GM15510 (cell line): ENCODE data around the gene TTYH3.

Source experiments
- POLR2A ChIP-seq: IDR thresholded peaks from 3 replicates; pipeline ENCODE4 v1.6.1; 2011; ENCODE audit warnings: borderline replicate concordance; ENCODE audit not compliant: insufficient read length; ENCODE audit errors: extremely low read depth

TTYH3 gene

DNA sequence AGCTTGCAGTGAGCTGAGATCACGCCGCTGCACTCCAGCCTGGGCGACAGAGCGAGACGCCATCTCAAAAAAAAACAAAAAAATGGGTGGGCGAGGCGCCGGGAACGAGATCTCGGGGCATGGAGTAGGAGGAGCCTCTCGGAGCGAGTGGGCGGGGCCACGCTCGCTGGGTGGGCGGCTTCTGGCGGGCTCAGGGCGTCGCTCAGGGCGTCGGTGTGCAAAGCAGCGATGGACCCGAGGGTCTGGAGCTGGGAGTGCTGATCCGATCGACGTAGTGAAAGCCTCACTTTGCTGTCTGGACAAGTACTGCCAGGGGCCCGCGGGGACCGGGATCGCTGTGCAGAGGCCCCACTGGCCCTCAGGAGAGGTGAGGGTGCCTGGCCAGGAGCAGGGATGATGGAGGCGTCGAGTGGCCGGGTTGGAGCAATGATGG lies 33.6 kb downstream of the TTYH3 start:
- no peak for TF ChIP-seq POLR2A

DNA sequence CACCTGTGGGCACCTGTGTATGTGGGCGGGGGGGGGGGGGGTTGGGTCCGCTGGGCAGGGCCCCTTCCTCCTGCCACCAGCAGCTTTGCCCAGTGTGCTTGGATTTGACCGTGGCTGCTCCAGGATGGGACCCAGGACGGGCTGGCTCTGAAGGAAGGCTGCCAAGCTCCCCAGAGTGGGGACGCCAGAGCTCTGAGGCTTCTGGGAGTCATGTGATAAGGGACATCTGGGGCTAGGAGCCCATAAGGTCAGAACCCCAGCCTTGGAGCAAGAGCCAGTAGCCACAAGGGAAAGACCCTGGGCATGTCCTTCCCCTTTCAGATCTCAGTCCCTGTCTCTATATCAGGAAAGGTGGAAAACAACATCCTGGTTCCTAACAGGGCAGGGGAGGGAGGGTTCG lies 34.4 kb downstream of the TTYH3 start:
- TF ChIP-seq POLR2A, result no peak

DNA sequence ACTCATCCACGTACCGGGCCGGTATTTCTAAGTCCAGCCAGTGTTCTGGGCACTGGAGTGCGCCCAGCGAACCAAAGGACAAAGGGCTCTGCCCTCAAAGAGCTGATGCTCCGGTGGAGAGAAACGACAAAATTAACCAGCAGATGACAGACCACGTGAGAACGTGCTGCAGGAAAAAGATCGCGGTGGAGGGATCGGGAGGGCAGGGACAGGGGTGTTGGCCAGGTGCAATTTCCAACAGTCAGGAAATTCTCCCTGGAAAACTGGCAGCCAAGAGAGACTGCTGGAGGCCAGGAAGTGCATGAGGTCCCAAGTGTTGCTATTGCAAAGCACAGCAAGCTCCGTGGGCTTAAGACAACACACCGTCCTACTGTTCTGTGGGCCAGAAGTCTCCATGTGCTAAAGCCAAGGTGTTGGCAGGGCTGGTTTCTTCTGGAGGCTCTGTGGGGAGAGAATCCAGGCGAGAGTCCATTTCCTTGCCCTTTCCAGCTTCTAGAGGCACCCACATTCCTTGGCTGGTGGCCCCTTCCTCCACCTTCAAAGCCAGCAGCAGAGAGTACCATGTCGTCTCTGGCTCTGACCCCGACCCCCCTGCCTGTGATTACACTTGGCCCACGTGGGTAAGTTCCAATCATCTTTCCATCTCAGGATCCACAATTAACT lies 34.9 kb downstream of the TTYH3 start:
- no peak for TF ChIP-seq POLR2A

- no peak for TF ChIP-seq POLR2A
Measured at GRCh38 chr7:2667843-2668242, 36.1 kb downstream of the TTYH3 start.

- no peak for TF ChIP-seq POLR2A
Measured at GRCh38 chr7:2668401-2668800, 36.6 kb downstream of the TTYH3 start.

DNA sequence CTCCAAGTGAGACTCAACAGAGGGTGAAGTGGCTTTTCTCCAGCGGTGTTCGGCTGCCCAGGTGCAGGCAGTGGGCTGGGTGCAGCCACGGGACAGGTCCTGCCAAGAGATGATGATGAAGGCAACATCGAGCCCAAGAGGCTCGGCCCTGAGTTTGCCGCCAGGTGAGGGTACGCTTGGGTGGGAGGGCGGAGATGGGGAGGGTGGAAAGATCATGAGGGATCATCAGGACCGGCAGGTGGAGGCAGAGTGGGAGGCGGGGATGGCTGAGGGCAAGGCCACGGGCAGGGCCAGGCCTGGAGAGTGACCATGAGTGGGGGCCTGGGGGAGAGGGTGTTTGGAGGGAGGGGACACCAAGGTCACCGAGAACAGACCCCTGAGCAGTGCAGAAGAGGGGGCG lies 38.4 kb downstream of the TTYH3 start:
- no peak for TF ChIP-seq POLR2A

GRCh38 chr7:2670720-2671391 lies 39.1 kb downstream of the TTYH3 start:
- TF ChIP-seq POLR2A, result no peak

DNA sequence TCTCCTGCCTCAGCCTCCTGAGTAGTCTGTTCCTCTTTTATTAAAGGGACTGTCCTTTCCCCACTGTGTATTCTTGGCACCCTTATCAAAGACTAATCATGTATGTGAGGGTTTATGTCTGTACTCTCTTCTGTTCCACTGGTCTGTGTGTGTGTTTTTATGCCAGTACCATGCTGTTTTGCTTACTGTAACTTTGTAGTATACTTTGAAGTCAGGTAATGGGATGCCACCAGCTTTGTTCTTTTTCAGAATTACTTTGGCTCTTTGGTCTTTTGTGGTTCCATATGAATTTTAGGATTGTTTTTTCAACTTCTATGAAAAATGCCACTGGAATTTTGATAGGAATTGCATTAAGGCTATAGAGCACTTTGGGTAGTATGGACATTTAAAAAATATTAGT lies 42.1 kb downstream of the TTYH3 start:
- no peak for TF ChIP-seq POLR2A

DNA sequence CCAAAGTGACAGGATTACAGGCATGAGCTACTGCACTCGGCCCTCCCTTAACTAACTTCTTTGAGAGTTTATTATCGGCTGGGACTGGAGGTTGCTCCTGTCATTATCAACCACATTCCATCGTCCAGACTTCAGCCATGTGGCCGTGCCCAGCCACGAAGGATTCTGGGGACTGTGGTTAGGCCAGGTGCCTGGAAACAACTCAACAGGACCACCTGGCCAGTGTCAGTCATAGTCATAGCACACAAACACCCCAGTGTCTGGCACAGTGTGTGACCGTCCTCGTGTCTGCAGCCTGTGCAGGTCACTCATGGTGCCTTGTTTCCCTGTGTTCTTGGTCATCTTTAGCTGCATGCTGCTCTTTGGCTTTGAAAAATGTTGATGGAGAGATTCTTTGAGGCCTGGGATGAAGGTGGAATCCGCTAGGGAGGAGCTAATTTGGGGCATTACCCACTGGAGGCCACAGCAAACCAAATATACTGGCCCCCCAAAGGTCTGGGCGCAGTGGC lies 43.5 kb downstream of the TTYH3 start:
- TF ChIP-seq POLR2A, result no peak

DNA sequence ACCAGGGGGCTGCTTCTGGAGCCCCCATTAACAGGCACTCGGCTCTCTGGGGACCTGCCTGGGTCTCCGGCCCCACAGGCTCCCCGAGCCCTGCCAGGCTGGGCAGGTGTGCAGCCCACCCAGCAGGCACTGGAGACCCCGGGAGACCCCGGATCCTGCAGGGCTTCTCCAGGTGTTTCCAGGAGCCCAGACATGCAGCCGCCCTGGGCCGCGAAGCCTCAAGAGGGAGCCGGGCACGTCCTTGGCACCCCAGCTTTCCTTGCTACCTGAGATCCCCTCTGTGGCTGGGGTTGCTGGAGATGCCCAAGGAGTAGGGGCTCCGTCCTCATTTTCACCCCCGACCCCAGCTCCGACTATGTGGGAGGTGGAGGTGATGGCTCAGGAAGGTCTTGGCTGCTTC lies 48.5 kb downstream of the TTYH3 start:
- no peak for TF ChIP-seq POLR2A

DNA sequence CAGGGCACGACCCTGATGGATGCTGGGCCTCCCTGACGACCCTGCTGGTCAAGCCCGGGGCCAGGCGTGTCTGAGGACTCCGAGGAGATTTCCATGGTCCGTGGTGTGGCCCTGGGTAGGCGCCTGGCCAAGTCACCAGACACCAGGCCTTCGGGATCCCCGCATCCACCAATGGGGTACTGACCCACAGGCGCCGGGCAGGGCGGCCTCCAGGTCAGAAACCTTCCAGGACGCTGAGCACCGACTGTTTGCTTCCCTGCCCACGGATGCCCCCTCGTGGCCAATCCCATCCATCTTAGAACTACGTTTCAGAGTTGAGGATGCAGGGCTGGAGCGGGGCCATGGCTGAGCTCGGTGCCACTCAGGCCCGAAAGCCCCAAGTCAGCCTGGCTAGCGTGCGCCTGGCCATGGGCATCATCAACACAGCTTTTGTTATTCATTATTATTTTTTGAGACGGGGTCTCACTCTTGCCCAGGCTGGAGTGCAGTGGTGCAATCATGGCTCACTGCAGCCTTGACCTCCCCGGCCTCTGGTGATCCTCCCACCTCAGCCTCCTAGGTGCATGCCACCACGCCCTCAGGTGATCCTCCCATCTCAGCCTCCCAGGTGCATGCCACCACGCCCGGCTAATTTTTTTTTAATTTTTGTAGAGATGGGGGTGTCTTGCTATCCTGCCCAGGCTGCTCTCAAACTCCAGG lies 49.2 kb downstream of the TTYH3 start:
- TF ChIP-seq POLR2A, result no peak

DNA sequence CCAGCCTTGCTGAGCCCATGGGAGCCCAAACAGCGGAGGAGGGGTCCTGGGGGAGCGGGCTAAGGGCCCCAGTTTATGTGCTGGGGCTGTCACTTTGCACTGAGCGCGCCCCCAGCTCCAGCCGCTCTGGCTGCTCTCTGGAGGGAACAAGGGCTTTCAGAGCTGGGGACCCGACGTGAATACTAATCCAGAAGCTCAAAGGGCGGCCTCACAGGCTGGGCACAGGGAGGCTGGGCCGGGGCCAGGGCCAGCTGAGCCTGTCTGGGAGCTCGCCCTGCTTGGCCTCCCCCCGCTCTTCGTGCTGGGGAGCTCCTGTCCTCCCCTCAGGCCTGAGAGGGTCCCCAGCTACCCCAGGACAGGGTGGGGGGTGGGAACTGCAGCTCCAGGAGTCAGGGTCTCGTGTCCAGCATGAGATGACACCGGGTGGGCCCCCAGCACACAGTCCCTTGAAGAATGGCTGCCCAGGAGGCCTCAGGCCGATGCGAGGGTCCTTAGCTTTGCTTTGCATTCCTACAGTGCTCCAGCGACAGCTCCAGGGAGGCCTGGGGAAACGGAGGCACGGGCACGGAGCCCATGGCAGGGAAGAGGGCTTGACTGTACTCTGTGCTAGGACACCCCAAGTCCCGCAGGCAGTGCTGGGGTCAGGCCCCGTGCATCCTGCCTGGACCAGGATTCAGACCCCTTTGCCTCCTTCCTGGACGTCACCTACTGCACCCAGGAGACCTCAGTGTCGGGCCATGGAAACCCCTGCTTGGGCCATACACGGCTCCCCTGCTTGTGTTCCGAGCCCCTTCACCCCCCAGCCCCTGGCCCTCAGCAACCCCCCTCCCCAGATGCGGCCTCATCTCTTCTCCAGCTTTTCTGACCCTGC lies 50.4 kb downstream of the TTYH3 start:
- no peak for TF ChIP-seq POLR2A

DNA sequence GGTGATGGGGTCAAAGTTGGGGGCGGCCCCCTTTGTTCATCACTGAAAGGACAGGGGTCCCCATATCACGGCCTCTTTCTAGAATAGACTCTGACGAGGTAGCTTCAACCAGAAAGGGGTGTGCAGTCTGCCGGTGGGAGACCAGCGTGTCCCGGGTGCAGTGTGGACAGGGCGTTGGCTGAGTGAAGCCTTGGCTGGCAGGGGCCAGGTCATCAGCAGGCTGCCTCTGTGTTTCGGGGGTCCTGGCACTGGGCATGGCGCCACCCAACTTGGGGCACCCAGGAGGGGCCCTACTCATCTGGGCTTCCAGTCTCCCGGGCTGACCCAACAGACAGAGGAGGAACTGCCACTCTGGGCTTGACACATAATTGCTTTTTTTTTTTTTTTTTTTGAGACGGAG lies 52.7 kb downstream of the TTYH3 start:
- TF ChIP-seq POLR2A, result no peak

- no peak for TF ChIP-seq POLR2A
Measured at GRCh38 chr7:2686101-2686500, 54.3 kb downstream of the TTYH3 start.

GRCh38 chr7:2687338-2687869 lies 55.6 kb downstream of the TTYH3 start:
- TF ChIP-seq POLR2A, result no peak

GRCh38 chr7:2687881-2688318 lies 56.1 kb downstream of the TTYH3 start, which contains the start of gene AMZ1:
TSS of gene AMZ1 (plus strand) at chr7:2688202. CDS start at chr7:2700452, 12,250 bp downstream.
- TF ChIP-seq POLR2A, result no peak
